Gastrocnemius medialis (tissue), 4 donors: ENCODE data around the gene KDM4C. TPM values are rescaled to one million over a fixed set of nuclear protein-coding genes. Genes with fewer than 3 reads are reported as not detected.

Experiments used
- ATAC-seq, 2 donors: fragments of 150-250 bp; one replicate each; pipeline ENCODE4 v1.9.1; 2016
- DNase-seq, 2 donors: peaks; one replicate each; pipeline ENCODE4 v3.0.0-alpha.2; 2019
- H3K27ac ChIP-seq, 4 donors: fragments of 200-600 bp; sonication (generic); 1 replicate in 1 of 4; 2 replicates in 3 of 4; pipeline ENCODE4 v1.5.1; 2016 to 2018; ENCODE audit warnings: mild to moderate bottlenecking in 2 of 4, moderate library complexity in 1 of 4
- H3K27me3 ChIP-seq, 3 donors: fragments of 200-600 bp; sonication (generic) in 2 of 3; 1 replicate in 1 of 3; 2 replicates in 2 of 3; pipeline versions ENCODE4 v1.5.1 to v1.6.0; 2016 to 2019; ENCODE audit warnings: mild to moderate bottlenecking in 1 of 3, moderate library complexity in 1 of 3
- H3K36me3 ChIP-seq, 2 donors: fragments of 200-600 bp; sonication (generic) in 1 of 2; one replicate each; pipeline ENCODE4 v1.5.1; 2017 to 2018
- H3K4me1 ChIP-seq, 2 donors: fragments of 200-600 bp; sonication (generic) in 1 of 2; one replicate each; pipeline ENCODE4 v1.5.1; 2016 to 2017; ENCODE audit warnings: mild to moderate bottlenecking in 2 of 2
- H3K4me3 ChIP-seq, 4 donors: fragments of 200-600 bp; sonication (generic) in 3 of 4; 1 replicate in 1 of 4; 2 replicates in 3 of 4; pipeline ENCODE4 v1.5.1; 2016 to 2019; ENCODE audit warnings: mild to moderate bottlenecking in 2 of 4
- H3K9me3 ChIP-seq, 3 donors: fragments of 200-600 bp; sonication (generic) in 2 of 3; 1 replicate in 1 of 3; 2 replicates in 2 of 3; pipeline ENCODE4 v1.5.1; 2016 to 2019
- POLR2A ChIP-seq, 2 donors: fragments of 450-650 bp; IDR thresholded peaks; one replicate each; pipeline ENCODE4 v1.6.1; 2017; ENCODE audit warnings: antibody characterized with exemption in 2 of 2, mild to moderate bottlenecking in 2 of 2, moderate library complexity in 2 of 2
- in situ Hi-C, 4 donors: fragments of 200-750 bp; cut with MboI; loops; one replicate each; pipeline versions ENCODE4 v1.15.0 to v1.8.0; 2017; ENCODE audit warnings: low sequenced_read_pairs in 4 of 4
- intact Hi-C: fragments of 100-400 bp; cut with DNase I; formaldehyde crosslinking; loops from one replicate; pipeline ENCODE4 v1.15.1; 2023; ENCODE audit warnings: low total_unique reads
- total RNA-seq, 4 donors: library from RNA; depleted of rRNA; stranded (reverse); fragments of >200 nt; gene quantifications; one replicate each; pipeline versions ENCODE4 v1.1.0 to v1.2.3, GENCODE V29; 2016
- TF ChIP-seq, protein P1 (sequence below), 5 experiments: fragments of 450-650 bp in 3 of 5; fragments of 200-600 bp in 2 of 5; sonication (generic) in 2 of 5; IDR thresholded peaks in 4 of 5; conservative IDR thresholded peaks in 1 of 5; 1 replicate in 4 of 5; 2 replicates in 1 of 5; pipeline ENCODE4 v1.5.1; 2016 to 2019; ENCODE audit warnings: antibody characterized with exemption in 5 of 5, mild to moderate bottlenecking in 3 of 5, moderate library complexity in 3 of 5

Gene KDM4C
- total RNA-seq, 4 donors from 2014 or later: 7.7 to 23.3 (median 10.0) TPM

DNA sequence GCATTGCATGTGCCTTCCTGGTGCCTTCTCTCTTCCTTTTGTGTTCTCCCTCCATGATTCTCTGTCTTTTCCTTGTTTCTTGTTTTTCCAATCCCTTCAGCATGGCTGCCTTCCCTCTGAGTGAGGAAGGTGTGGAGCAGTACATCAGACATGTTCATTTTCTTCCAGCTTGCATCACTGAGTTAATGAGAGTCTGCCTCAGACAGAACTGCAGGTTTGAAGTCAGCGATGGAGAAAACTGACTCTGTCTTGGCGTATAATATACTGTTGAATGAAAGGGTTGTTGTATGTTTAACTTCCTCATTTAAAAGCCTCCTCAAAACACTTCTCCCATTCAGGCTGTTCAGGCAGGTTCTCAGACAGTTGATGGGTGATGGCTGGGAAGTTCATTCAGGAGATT lies 129.3 kb downstream of the KDM4C start:
- Histone ChIP-seq H3K36me3 (no peaks in the 10 kb centered on the region), H3K4me1 (no peaks in the 10 kb centered on the region), H3K4me3 (no peak overlapping the region), H3K9me3 (no peaks in the 10 kb centered on the region), H3K27me3 (no peaks in the 10 kb centered on the region), H3K27ac (no peak overlapping the region)
- TF ChIP-seq, protein P1, sequence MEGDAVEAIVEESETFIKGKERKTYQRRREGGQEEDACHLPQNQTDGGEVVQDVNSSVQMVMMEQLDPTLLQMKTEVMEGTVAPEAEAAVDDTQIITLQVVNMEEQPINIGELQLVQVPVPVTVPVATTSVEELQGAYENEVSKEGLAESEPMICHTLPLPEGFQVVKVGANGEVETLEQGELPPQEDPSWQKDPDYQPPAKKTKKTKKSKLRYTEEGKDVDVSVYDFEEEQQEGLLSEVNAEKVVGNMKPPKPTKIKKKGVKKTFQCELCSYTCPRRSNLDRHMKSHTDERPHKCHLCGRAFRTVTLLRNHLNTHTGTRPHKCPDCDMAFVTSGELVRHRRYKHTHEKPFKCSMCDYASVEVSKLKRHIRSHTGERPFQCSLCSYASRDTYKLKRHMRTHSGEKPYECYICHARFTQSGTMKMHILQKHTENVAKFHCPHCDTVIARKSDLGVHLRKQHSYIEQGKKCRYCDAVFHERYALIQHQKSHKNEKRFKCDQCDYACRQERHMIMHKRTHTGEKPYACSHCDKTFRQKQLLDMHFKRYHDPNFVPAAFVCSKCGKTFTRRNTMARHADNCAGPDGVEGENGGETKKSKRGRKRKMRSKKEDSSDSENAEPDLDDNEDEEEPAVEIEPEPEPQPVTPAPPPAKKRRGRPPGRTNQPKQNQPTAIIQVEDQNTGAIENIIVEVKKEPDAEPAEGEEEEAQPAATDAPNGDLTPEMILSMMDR (IDR thresholded peaks at IDR 0.05 in 4 of 5, conservative IDR thresholded peaks at IDR 0.05 in 1 of 5): no peak
- TF ChIP-seq POLR2A (IDR thresholded peaks at IDR 0.05): no peak
- ATAC-seq: no peak
- intact Hi-C loops: no loop called here
- in situ Hi-C loops: no loop called here
- DNase-seq: no peak

DNA sequence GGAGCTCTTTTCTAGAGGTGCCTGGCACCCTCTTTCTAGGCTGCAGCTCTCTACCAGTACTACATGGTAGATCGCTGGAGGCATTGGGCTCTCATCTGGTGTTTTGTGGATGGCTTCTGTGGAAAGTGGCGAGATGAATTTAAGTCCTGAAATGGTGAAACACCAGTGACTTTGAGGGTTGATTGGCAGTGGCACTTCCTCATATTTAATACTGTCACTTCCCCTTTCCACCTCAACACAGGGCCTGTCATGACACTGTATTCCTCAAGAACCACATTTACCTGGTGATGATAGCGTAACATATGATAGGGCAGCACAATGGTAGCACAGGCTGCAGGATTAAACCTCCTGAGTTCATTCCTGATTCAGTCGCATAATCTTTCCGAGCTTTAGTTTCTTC lies 132.1 kb downstream of the KDM4C start:
- TF ChIP-seq POLR2A (IDR thresholded peaks at IDR 0.05): no peak
- TF ChIP-seq, protein P1 (IDR thresholded peaks at IDR 0.05 in 4 of 5, conservative IDR thresholded peaks at IDR 0.05 in 1 of 5): no peak
- no peak for ATAC-seq

DNA sequence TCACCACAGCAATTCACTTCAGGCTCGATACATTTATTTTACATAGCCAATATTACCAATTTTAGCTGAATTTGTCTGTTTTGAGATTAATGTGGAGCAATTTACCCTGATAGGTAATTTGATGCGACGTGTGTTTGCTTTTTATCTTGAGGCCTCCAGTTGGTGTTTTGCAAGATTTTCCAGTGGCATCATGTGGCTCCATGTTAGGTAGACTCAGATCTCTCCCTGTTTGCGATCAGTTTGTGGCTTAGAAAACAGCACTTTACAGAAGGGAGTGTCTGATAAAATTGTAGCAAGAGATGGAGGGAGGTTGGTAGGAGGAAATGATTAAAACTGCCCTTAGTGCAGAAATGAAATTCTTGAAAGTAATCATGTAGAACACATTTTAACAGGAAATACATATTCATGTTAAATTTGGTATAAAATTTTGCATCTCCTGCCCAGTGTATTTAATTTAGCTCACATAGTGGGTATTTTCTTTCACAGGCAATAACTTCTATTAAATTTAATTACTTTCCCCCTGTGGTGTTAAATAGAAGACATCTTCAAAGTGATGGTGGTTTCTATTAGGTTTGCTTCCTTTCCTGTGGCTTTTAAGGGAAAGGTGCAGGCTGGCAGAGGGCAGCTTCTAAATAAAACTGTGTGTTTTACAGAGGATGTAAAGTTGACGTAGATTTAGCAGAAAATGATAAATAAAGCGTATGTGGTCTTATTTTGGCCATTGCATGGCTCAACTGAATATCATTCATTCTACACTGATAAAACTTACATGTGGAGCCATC lies 135.8 kb downstream of the KDM4C start:
- H3K4me3 ChIP-seq: no peak overlapping the region
- H3K36me3 ChIP-seq: peaks cover 0 to 9% of the 10 kb centered on the region in 2 donors
- H3K4me1 ChIP-seq: peaks cover 6 to 8% of the 10 kb centered on the region in 2 donors
- no peaks in the 10 kb centered on the region for H3K27me3 ChIP-seq
- intact Hi-C loops: no loop called here
- H3K9me3 ChIP-seq: no peaks in the 10 kb centered on the region
- no peak overlapping the region for H3K27ac ChIP-seq
- ATAC-seq: no peak
- no peak for DNase-seq
- no peak for TF ChIP-seq POLR2A (IDR thresholded peaks at IDR 0.05)
- TF ChIP-seq, protein P1 (IDR thresholded peaks at IDR 0.05 in 4 of 5, conservative IDR thresholded peaks at IDR 0.05 in 1 of 5): no peak
- in situ Hi-C loops: no loop called here

More for the DNA sequence above, 132.1 kb downstream of the KDM4C start:
- intact Hi-C loops (no loop called here), in situ Hi-C loops (no loop called here)
- Histone ChIP-seq H3K36me3 (peaks cover 0 to 9% of the 10 kb centered on the region in 2 donors), H3K9me3 (no peaks in the 10 kb centered on the region), H3K27me3 (no peaks in the 10 kb centered on the region), H3K4me1 (no peaks in the 10 kb centered on the region), H3K4me3 (no peak overlapping the region), H3K27ac (no peak overlapping the region)
- DNase-seq: no peak

DNA sequence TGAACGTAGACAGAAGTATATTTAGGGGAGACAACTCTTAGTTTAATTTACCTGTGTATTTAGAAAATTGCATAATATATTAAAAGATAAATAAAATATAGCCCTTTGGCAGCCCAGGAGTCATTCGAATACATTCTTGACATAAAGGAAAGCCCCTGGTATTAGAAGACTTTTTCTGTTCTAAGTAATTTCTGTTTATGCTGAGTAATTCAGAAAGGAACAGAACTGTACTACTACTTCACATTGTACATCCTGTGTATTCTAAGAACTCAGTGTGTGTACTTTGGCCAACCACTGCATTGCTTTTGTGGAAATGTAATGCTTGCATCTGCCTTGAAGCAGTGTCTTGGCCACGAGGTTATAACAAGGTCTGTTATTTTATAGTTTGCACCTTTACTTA lies 136.4 kb downstream of the KDM4C start:
- H3K27me3 ChIP-seq: no peaks in the 10 kb centered on the region
- ATAC-seq (no peak), DNase-seq (no peak)
- H3K9me3 ChIP-seq: no peaks in the 10 kb centered on the region
- in situ Hi-C loops: no loop called here
- H3K36me3 ChIP-seq: peaks cover 0 to 9% of the 10 kb centered on the region in 2 donors
- no peak overlapping the region for H3K27ac ChIP-seq
- intact Hi-C loops: no loop called here
- no peak overlapping the region for H3K4me3 ChIP-seq
- TF ChIP-seq POLR2A (IDR thresholded peaks at IDR 0.05): no peak
- TF ChIP-seq, protein P1 (IDR thresholded peaks at IDR 0.05 in 4 of 5, conservative IDR thresholded peaks at IDR 0.05 in 1 of 5): no peak
- H3K4me1 ChIP-seq: peaks cover 6 to 8% of the 10 kb centered on the region in 2 donors
